Measurements from ENCODE around the gene VANGL2.
A peak's percentile ranks its signal among the peaks of the same experiment; 100 is the strongest.

Gene VANGL2

GRCh38 chr1:160406131-160406968 is 6.0 kb downstream of the VANGL2 start:
- no peak for FAIRE-seq

DNA sequence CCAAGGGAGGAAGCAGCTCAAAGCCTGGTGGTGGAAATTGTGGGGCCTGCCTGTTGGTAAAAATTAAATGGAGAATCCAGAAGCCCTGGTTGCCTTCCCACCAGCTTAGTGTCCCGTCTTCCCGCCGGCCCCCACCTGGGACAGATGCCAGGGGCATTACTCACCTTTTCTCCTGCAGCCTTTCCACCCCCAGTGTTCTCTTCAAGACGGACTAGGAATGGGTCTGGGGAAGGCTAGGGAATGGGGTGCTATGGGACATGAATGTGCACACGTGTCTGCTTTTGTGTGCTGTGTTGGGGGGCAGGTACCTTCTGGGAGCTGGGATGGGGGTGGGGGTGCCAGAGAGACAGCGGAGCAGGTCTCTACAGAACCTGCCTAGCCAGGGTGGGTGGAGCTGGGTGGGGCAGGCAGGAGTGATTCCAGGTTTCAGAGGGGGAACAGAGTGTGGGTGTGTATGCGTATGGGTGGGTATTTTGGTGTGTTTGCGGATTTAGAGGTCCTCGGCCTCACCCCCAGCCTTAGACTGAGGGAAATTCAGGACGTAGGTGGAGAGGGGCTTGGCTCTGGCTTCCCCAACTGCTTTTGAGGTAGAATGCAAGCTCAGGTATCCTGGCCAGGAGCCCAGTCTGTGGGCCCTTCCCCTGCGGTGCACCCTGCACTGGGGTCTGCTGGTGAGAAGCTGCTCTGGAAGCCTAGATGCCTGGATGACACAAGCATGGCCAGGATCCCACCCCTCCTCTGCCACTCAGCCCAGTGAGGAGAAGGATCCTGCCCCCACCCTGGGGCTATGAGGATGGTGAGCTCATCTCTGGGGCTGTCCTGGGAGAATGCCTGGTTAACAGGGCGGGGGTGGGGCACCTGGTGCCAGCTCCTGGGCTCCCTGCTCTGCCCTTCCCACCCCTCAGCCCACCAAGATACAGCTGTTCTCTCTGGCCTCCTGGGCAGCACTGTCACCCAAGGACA is 7.8 kb downstream of the VANGL2 start:
- no peak for FAIRE-seq

DNA sequence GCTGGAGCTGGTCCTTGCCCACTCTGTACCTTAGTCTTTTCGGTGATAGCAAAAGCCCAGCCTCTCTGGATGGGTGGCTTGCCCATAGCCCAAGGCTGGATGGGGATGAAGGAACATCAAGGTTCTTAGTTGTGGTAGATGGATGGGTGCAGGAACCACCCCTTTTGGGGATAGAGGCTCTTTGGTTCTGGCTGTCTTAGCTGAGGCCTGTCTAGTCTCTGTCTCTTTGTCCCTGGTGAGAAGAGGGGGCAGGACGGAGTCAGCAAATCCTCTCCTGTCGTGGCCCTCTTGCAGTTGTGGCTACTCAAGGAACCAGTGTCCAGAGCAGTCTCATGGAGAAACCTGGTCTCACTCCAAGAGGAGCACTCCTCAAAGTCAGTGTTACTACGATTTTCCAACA is 8.5 kb downstream of the VANGL2 start:
- no peak for FAIRE-seq

- FAIRE-seq: no peak
Measured at GRCh38 chr1:160409486-160409885, 9.1 kb downstream of the VANGL2 start.

DNA sequence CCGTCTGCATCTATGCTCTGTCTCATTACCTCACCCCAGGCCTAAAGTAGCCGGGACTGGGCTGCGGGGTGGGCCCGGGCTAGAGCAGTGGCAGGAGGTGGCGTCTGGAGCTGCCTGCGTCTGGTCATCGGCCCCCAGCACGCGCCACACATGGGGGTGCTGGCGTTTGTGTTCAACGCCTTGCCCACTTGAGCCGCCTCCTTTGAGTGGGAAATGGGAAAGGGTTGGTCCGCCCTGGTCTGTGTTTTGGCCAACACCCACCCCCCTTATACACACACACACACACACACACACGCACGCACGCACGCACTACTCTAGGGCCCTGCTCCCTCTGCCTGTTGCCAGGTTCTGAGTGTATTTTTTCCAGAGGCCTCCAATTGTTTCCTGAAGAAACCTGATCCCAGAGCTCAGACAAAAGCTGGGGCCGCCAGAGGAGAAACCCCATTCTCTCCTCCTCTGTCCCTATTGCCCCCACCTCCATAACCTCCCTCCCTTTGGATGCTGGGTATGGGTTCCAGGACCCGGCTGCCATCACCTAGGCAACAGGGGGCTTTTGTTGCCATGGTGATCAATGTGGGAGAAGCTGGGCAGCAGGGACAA is 10.1 kb downstream of the VANGL2 start:
- no peak for FAIRE-seq

- FAIRE-seq: no peak
Measured at GRCh38 chr1:160411271-160412027, 11.1 kb downstream of the VANGL2 start.

- no peak for FAIRE-seq
Measured at GRCh38 chr1:160412028-160412362, 11.6 kb downstream of the VANGL2 start.

DNA sequence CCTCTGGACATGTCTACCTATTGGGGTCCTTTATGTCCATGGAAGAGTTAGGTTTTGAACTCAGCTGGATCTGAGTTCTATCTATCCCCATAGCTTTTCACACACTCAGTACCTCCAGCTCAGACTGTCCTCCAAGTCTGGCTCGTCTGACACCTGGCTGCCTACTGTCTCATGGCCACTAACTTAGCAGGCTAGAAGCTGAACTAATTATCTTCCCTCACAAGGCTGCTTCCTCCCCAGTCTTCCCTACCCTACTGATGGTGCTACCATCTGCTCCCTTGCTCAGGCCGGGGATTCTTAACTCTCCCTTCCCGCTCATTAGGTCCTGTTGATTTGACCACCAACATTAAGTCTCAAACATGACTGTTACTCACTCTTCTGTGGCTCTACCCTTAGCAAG is 13.4 kb downstream of the VANGL2 start:
- FAIRE-seq: no peak

DNA sequence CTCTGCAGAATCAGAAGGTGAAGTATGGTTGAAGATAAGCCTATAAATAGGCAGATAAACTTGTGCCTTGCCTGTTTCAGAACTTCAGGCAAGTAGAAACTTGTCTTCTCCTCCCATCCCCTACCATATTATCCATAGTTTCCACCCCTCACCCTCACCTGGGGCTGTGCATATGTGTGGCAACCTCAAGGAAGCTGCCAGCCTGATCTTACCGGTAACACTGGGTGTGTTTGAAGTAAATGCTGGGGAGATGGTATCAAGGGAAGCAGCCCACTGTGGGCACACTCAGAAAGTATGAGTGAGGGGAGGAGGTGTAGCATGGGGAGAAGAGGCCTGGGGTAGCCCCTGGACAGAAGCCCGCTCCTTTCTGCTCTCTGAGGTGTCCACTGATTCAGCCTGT is 14.5 kb downstream of the VANGL2 start:
- no peak for FAIRE-seq

- FAIRE-seq: no peak
Measured at GRCh38 chr1:160415696-160416290, 15.4 kb downstream of the VANGL2 start.

- FAIRE-seq: no peak
Measured at GRCh38 chr1:160416369-160416768, 16.0 kb downstream of the VANGL2 start.

- no peak for FAIRE-seq
Measured at GRCh38 chr1:160418483-160418882, 18.1 kb downstream of the VANGL2 start.

- FAIRE-seq: no peak
Measured at GRCh38 chr1:160419150-160419837, 18.9 kb downstream of the VANGL2 start.

GRCh38 chr1:160419838-160420169 is 19.4 kb downstream of the VANGL2 start:
- FAIRE-seq: no peak

DNA sequence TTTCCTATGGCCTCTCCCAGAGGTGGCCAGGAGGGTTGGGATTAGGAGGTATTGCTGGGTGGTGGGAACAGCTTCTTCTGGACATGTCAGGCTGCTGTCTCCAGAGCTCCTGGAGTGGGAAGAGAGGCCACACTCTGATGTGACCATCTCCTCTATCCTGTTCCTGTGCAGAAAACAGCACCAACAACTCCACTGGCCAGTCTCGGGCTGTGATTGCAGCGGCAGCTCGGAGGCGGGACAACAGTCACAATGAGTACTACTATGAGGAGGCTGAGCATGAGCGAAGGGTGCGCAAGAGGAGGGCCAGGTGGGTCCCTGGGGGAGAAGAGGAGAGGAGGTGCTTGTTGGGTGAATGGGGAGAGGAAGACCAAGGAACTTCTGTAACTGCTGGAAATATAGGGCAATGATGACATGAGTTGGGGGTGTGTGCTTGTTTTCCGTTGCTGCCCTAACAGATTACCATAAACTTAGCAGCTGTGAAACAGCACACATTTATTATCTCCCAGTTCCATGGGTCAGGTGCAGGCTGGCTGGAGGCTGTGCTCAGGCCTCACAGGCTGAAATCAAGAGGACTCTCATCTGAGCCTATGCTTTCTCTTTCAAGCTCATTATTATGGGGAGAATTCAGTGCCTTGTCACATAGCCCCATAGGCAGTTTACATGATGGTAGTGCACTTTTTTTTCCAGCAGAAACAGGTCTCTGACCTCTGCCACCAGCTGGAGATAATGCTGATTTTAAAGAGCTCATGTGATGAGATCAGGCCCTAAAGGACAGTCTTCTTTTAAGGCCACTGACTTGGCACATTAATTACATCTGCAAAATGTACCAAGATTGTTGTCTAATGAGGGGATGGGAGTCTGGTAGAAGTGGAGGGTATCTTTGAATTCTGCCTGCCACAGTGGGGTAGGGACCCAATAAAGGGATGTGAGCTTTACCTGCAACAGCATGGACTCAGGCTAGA is 20.8 kb downstream of the VANGL2 start:
- no peak for FAIRE-seq

DNA sequence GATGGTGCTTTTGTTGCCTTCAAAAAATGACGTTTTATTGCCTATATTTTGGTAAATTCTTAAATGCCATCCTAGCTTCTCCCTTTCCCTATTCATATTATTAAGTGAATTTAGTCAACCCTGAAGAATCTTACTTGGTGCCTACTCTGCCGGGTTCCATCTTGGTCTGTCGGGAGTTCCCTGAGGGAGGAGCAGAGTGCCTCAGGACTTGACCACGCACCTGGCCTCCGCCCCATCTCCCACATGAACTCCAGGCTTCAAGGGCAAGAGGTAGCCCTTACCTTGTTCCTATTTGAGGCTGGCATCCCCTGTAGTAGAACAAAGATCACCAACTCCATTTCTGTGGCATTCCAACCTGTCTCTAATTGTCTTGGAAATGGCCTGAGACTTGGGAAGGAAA is 21.5 kb downstream of the VANGL2 start:
- FAIRE-seq: no peak

- FAIRE-seq: no peak
Measured at GRCh38 chr1:160423966-160424365, 23.6 kb downstream of the VANGL2 start.

- no peak for FAIRE-seq
Measured at GRCh38 chr1:160425847-160426246, 25.5 kb downstream of the VANGL2 start.

DNA sequence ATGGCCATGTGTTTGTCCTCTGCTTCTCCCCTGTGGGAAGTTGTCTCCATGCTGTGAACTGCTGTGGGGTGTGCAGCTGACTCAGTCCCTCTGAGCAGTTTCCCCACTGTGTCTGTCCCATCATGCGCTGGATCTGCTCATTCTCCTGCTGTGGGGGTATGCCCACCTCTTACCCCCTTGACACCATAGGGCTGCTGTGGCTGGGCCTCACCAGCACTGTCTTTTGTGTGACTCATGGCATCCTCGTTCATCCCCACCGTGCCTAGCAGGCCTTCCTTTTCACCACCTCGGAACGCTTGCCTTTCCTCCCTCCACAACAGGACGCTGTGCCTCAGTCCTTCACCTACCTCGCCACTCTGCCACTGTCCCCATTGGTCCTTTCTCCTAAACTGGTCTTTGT is 27.3 kb downstream of the VANGL2 start:
- FAIRE-seq: no peak

DNA sequence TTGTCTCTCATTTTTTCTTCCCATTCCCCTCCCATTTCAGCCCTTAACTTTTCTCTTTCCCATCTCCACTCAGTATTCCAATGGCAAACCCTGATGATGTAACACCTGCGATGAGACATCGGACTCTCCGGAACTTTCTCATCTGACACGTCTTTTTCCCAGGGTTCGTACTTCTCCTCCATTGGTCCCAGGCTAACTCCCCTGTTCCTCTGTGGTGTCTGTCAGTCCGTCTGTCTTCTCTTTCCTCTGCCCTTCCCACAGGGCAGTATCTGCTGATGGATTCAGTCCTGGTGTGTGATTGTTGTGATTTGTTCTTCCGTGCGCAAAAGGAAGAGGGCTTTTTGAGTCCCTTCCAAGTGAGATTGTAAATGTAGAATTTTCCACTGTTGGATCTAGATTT is 27.7 kb downstream of the VANGL2 start:
- FAIRE-seq: no peak

- FAIRE-seq: peak; percentile 77
Measured at GRCh38 chr1:160428655-160429054, 28.3 kb downstream of the VANGL2 start.
